H1 (cell line): ENCODE measurements around the gene SLC2A10. TPM values are rescaled to one million over a fixed set of nuclear protein-coding genes. Genes with fewer than 3 reads are reported as not detected.

Experiments
- CTCF ChIA-PET: fragments of 300-600 bp; sonication (Branson Sonifier 250); formaldehyde crosslinking; loops from one replicate; lab custom pipeline; 2021; ENCODE audit not compliant: partially characterized antibody; lab: Charles Lee
- POLR2A ChIA-PET: fragments of 300-600 bp; sonication (Branson Sonifier 250); formaldehyde crosslinking; loops from one replicate; lab custom pipeline; 2021; ENCODE audit warnings: inconsistent platforms; ENCODE audit not compliant: partially characterized antibody; lab: Charles Lee
- DNase-seq, 2 experiments: peaks; one replicate each; pipeline versions ENCODE4 v3.0.0 to v3.0.0-alpha.2; 2010 to 2022; ENCODE audit warnings: low spot score in 2 of 2, low read depth in 1 of 2, mixed read lengths in 1 of 2
- FAIRE-seq: peaks from 2 replicates; lab custom pipeline; 2011; peaks lifted over from hg19 to GRCh38; lab: Jason Lieb, UNC
- H2AFZ ChIP-seq: 2 replicates; pipeline ENCODE4 v1.8.1; 2012; ENCODE audit warnings: low read length, inconsistent platforms
- H2AK5ac ChIP-seq: 2 replicates; pipeline ENCODE4 v1.6.1; 2013; ENCODE audit warnings: low read depth, low read length
- H2BK120ac ChIP-seq: replicated peaks from 2 replicates; pipeline ENCODE3; 2013; ENCODE audit warnings: low read depth, low read length, inconsistent platforms
- H2BK12ac ChIP-seq: 2 replicates; pipeline ENCODE4 v1.6.1; 2013; ENCODE audit warnings: low read depth, low read length
- H2BK15ac ChIP-seq: 2 replicates; pipeline ENCODE4 v1.6.1; 2013; ENCODE audit warnings: low read length
- H2BK20ac ChIP-seq: 2 replicates; pipeline ENCODE4 v1.6.1; 2013; ENCODE audit warnings: low read length
- H2BK5ac ChIP-seq: 2 replicates; pipeline ENCODE4 v1.6.1; 2013; ENCODE audit warnings: low read depth, low read length
- H3K14ac ChIP-seq: 2 replicates; pipeline ENCODE4 v1.6.1; 2013; ENCODE audit warnings: inconsistent platforms; ENCODE audit not compliant: insufficient read length
- H3K18ac ChIP-seq: 2 replicates; pipeline ENCODE4 v1.6.1; 2013; ENCODE audit warnings: low read length; ENCODE audit errors: extremely low read depth
- H3K23ac ChIP-seq: 2 replicates; pipeline ENCODE4 v1.6.1; 2013; ENCODE audit warnings: inconsistent platforms; ENCODE audit not compliant: insufficient read length
- H3K23me2 ChIP-seq: 2 replicates; pipeline ENCODE4 v1.6.1; 2013; ENCODE audit warnings: low read depth, low read length
- H3K27ac ChIP-seq: 2 replicates; pipeline ENCODE4 v1.6.1; 2011; ENCODE audit warnings: low read depth, low read length, inconsistent platforms
- H3K27me3 ChIP-seq, 4 experiments: replicated peaks in 1 of 4; 1 replicate in 1 of 4; 2 replicates in 3 of 4; pipeline versions ENCODE4 v1.6.1 to v1.8.1; 2011 to 2013; ENCODE audit warnings: low read length in 3 of 4, mild to moderate bottlenecking in 3 of 4, inconsistent platforms in 2 of 4, mixed read lengths in 2 of 4, moderate library complexity in 1 of 4; ENCODE audit not compliant: control insufficient read depth in 3 of 4, insufficient read depth in 3 of 4; ENCODE audit errors: extremely low read depth in 1 of 4
- H3K36me3 ChIP-seq, 4 experiments: 2 replicates each; pipeline versions ENCODE4 v1.6.1 to v1.8.1; 2011 to 2013; ENCODE audit warnings: mild to moderate bottlenecking in 4 of 4, low read length in 3 of 4, moderate library complexity in 2 of 4, control low read depth in 1 of 4, inconsistent platforms in 1 of 4; ENCODE audit not compliant: insufficient read depth in 4 of 4, control insufficient read depth in 2 of 4
- H3K4ac ChIP-seq: replicated peaks from 2 replicates; pipeline ENCODE3; 2013; ENCODE audit warnings: low read length, low read depth, mixed read lengths, inconsistent platforms; ENCODE audit not compliant: insufficient read length
- H3K4me1 ChIP-seq, 4 experiments: replicated peaks in 1 of 4; 1 replicate in 1 of 4; 2 replicates in 3 of 4; pipeline versions ENCODE4 v1.6.1 to v1.8.1; 2011 to 2013; ENCODE audit warnings: low read length in 3 of 4, inconsistent platforms in 2 of 4, mixed read lengths in 1 of 4; ENCODE audit not compliant: insufficient read depth in 4 of 4, control insufficient read depth in 3 of 4
- H3K4me2 ChIP-seq, 2 experiments: 2 replicates each; pipeline versions ENCODE4 v1.6.1 to v1.8.1; 2011 to 2013; ENCODE audit warnings: low read depth in 2 of 2, low read length in 2 of 2, control low read depth in 1 of 2, inconsistent platforms in 1 of 2, mild to moderate bottlenecking in 1 of 2; ENCODE audit not compliant: insufficient read depth in 1 of 2
- H3K4me3 ChIP-seq, 4 experiments: fragments of 200-600, 300-600 bp in 1 of 4; sonication (generic), shearing (Covaris generic), sonication (Bioruptor Twin) in 1 of 4; 2 replicates each; pipeline versions ENCODE4 v1.5.1 to v1.8.1; 2011 to 2016; ENCODE audit warnings: low read length in 4 of 4, low read depth in 3 of 4, control low read depth in 2 of 4, inconsistent platforms in 2 of 4, mild to moderate bottlenecking in 2 of 4, mixed read lengths in 1 of 4, moderate library complexity in 1 of 4; ENCODE audit not compliant: insufficient read depth in 2 of 4; ENCODE audit errors: extremely low read depth in 1 of 4
- H3K56ac ChIP-seq: replicated peaks from 2 replicates; pipeline ENCODE3; 2013; ENCODE audit warnings: low read depth, mild to moderate bottlenecking, mixed read lengths, low read length, inconsistent platforms; ENCODE audit not compliant: insufficient read length
- H3K79me1 ChIP-seq: 2 replicates; pipeline ENCODE4 v1.6.1; 2013; ENCODE audit warnings: low read depth, low read length, control low read depth
- H3K79me2 ChIP-seq, 2 experiments: 2 replicates each; pipeline versions ENCODE4 v1.6.1 to v1.8.1; 2012 to 2013; ENCODE audit warnings: low read length in 2 of 2, mild to moderate bottlenecking in 2 of 2, inconsistent platforms in 1 of 2; ENCODE audit not compliant: insufficient read depth in 2 of 2, control insufficient read depth in 1 of 2
- H3K9ac ChIP-seq, 4 experiments: replicated peaks in 1 of 4; 1 replicate in 1 of 4; 2 replicates in 3 of 4; pipeline versions ENCODE4 v1.6.1 to v1.8.1; 2011 to 2013; ENCODE audit warnings: low read depth in 3 of 4, low read length in 3 of 4, control low read depth in 2 of 4, mild to moderate bottlenecking in 2 of 4, moderate library complexity in 2 of 4, inconsistent platforms in 1 of 4; ENCODE audit errors: extremely low read depth in 1 of 4
- H3K9me3 ChIP-seq, 2 experiments: 2 replicates each; pipeline versions ENCODE4 v1.6.1 to v1.8.1; 2012 to 2013; ENCODE audit warnings: mild to moderate bottlenecking in 2 of 2, moderate library complexity in 2 of 2, control low read depth in 1 of 2, inconsistent platforms in 1 of 2, low read depth in 1 of 2, low read length in 1 of 2, mixed read lengths in 1 of 2; ENCODE audit not compliant: insufficient read depth in 2 of 2
- H4K20me1 ChIP-seq, 2 experiments: replicated peaks in 1 of 2; 2 replicates each; pipeline versions ENCODE3 to v1.8.1; 2011 to 2013; ENCODE audit warnings: inconsistent platforms in 2 of 2, low read length in 2 of 2, mild to moderate bottlenecking in 1 of 2; ENCODE audit not compliant: insufficient read depth in 2 of 2, control insufficient read depth in 1 of 2
- H4K5ac ChIP-seq: 2 replicates; pipeline ENCODE4 v1.6.1; 2013; ENCODE audit warnings: low read length, low read depth, mixed read lengths, inconsistent platforms; ENCODE audit not compliant: insufficient read length
- H4K8ac ChIP-seq: 2 replicates; pipeline ENCODE4 v1.8.0; 2013; ENCODE audit warnings: mild to moderate bottlenecking, moderate library complexity, low read length, inconsistent platforms; ENCODE audit not compliant: insufficient read depth; ENCODE audit errors: extremely low read depth
- H4K91ac ChIP-seq: replicated peaks from 2 replicates; pipeline ENCODE3; 2013; ENCODE audit warnings: low read length, mixed read lengths, inconsistent platforms; ENCODE audit not compliant: insufficient read length
- BACH1 ChIP-seq: IDR thresholded peaks from 2 replicates; pipeline ENCODE4 v1.6.1; 2012; ENCODE audit warnings: low read length, improper control_type of control experiment
- BRCA1 ChIP-seq: IDR thresholded peaks from 2 replicates; pipeline ENCODE4 v1.6.1; 2012; ENCODE audit warnings: low read depth, low read length, improper control_type of control experiment
- FOSL1 ChIP-seq: IDR thresholded peaks from 2 replicates; pipeline ENCODE4 v1.6.1; 2011; ENCODE audit warnings: mild to moderate bottlenecking, low read depth, low read length, moderate library complexity; ENCODE audit not compliant: insufficient read depth
- GTF2F1 ChIP-seq: IDR thresholded peaks from 2 replicates; pipeline ENCODE4 v1.6.1; 2012; ENCODE audit warnings: low read depth, low read length, improper control_type of control experiment, borderline replicate concordance
- HDAC6 ChIP-seq: IDR thresholded peaks from one replicate; pipeline ENCODE4 v1.7.1; 2012; ENCODE audit warnings: low read depth, mild to moderate bottlenecking, inconsistent platforms, low read length, moderate library complexity
- SIX5 ChIP-seq: IDR thresholded peaks from 2 replicates; pipeline ENCODE4 v1.6.1; 2011; ENCODE audit warnings: mild to moderate bottlenecking, low read depth, low read length
- SP2 ChIP-seq: IDR thresholded peaks from 2 replicates; pipeline ENCODE4 v1.6.1; 2012; ENCODE audit warnings: mild to moderate bottlenecking, low read length, inconsistent platforms
- WGBS, 2 experiments: shearing (Covaris generic) in 1 of 2; methylation state at CpG; one replicate each; pipeline versions ENCODE4 v1.1.6 to v1.1.7; 2013 to 2015; ENCODE audit warnings: low lambda C conversion rate in 2 of 2, mixed read lengths in 2 of 2, inconsistent platforms in 1 of 2, low coverage in 1 of 2, missing lambda C conversion rate in 1 of 2; ENCODE audit not compliant: insufficient replicate concordance in 2 of 2, insufficient coverage in 1 of 2, insufficient read length in 1 of 2; ENCODE audit errors: extremely low coverage in 1 of 2, missing lambda C conversion rate in 1 of 2; 5-methylcytosine and 5-hydroxymethylcytosine counted together
- polyA plus RNA-seq, 7 experiments: library from polyadenylated mRNA; depleted of rRNA in 3 of 7; stranded (reverse) in 5 of 7; unstranded in 2 of 7; fragments of >200 nt in 5 of 7; fragments of 200-250 nt in 2 of 7; gene quantifications; 1 replicate in 5 of 7; 2 replicates in 1 of 7; 4 replicates in 1 of 7; pipeline versions ENCODE4 v1.2.1 to v1.2.3, GENCODE V29; 2011 to 2013; ENCODE audit warnings: missing spikeins in 2 of 7, mixed read lengths in 2 of 7
- total RNA-seq: library from RNA; stranded (reverse); fragmentation: NEBNext Ultra II Directional; extraction: Animal tissue kit (Norgen Biotek cat#: 25700); gene quantifications from 2 replicates; pipeline ENCODE4 v1.2.1, GENCODE V29; 2021

Gene SLC2A10
- total and polyA plus RNA-seq, 2 of the 8 experiments (the other 6 are each of a cell fraction or from before 2014, with no cell fraction given), result 9.0 to 9.7 TPM

DNA sequence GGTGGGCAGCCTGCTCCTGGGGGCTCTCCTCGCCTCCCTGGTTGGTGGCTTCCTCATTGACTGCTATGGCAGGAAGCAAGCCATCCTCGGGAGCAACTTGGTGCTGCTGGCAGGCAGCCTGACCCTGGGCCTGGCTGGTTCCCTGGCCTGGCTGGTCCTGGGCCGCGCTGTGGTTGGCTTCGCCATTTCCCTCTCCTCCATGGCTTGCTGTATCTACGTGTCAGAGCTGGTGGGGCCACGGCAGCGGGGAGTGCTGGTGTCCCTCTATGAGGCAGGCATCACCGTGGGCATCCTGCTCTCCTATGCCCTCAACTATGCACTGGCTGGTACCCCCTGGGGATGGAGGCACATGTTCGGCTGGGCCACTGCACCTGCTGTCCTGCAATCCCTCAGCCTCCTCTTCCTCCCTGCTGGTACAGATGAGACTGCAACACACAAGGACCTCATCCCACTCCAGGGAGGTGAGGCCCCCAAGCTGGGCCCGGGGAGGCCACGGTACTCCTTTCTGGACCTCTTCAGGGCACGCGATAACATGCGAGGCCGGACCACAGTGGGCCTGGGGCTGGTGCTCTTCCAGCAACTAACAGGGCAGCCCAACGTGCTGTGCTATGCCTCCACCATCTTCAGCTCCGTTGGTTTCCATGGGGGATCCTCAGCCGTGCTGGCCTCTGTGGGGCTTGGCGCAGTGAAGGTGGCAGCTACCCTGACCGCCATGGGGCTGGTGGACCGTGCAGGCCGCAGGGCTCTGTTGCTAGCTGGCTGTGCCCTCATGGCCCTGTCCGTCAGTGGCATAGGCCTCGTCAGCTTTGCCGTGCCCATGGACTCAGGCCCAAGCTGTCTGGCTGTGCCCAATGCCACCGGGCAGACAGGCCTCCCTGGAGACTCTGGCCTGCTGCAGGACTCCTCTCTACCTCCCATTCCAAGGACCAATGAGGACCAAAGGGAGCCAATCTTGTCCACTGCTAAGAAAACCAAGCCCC, 16.0 kb downstream of the SLC2A10 start:
- H2BK120ac ChIP-seq, result no peak overlapping the region
- H2BK20ac ChIP-seq, result no peak overlapping the region
- no peaks in the 10 kb centered on the region for H3K79me2 ChIP-seq
- DNase-seq, result no peak
- H3K36me3 ChIP-seq, result peaks cover 0 to under 1% (median 0%) of the 10 kb centered on the region in 4 experiments; a peak in 1 of 8 replicates
- no peak overlapping the region for H2BK5ac ChIP-seq
- no peak overlapping the region for H2AK5ac ChIP-seq
- H3K23ac ChIP-seq, result no peak overlapping the region
- H2BK12ac ChIP-seq, result no peak overlapping the region
- H4K91ac ChIP-seq, result no peak overlapping the region
- ChIA-PET POLR2A (interaction anchor here (1.0 to 1.3 kb wide), 3 partner anchors 12 to 14 kb away, joined by 3 to 4 read pairs (median 4); no protein-coding TSS in a partner anchor), CTCF (interaction anchor here (0.6 to 2.7 kb wide), 3 partner anchors 17 to 46 kb away, joined by 4 to 8 read pairs (median 6); no protein-coding TSS in a partner anchor)
- peaks cover 0 to 4% of the 10 kb centered on the region in 2 experiments for H4K20me1 ChIP-seq
- H3K27ac ChIP-seq, result no peak overlapping the region
- no peak overlapping the region for H3K14ac ChIP-seq
- TF ChIP-seq HDAC6, result no peak
- no peak for TF ChIP-seq SP2
- no peak for TF ChIP-seq GTF2F1
- no peak for TF ChIP-seq BRCA1
- TF ChIP-seq BACH1, result no peak
- no peak for TF ChIP-seq SIX5
- TF ChIP-seq FOSL1, result no peak
- no peak overlapping the region for H3K56ac ChIP-seq
- no peak overlapping the region for H3K18ac ChIP-seq
- no peaks in the 10 kb centered on the region for H3K79me1 ChIP-seq
- H2AFZ ChIP-seq, result no peak overlapping the region
- FAIRE-seq, result no peak
- no peaks in the 10 kb centered on the region for H3K4me1 ChIP-seq
- H3K4me2 ChIP-seq, result no peak overlapping the region
- no peak overlapping the region for H2BK15ac ChIP-seq
- no peak overlapping the region for H3K4ac ChIP-seq
- no peak overlapping the region for H3K9ac ChIP-seq
- no peaks in the 10 kb centered on the region; a peak in 1 of 7 replicates for H3K27me3 ChIP-seq
- H4K8ac ChIP-seq, result peak overlapping the region; percentile 66
- H3K23me2 ChIP-seq, result peaks cover 8% of the 10 kb centered on the region; the same call in 1 of the 2 replicates
- H3K4me3 ChIP-seq, result no peak overlapping the region
- no peak overlapping the region for H4K5ac ChIP-seq
- peaks cover 5 to 10% of the 10 kb centered on the region in 2 experiments; a peak in 1 of 4 replicates for H3K9me3 ChIP-seq
- 88% methylated on average over 26 of the region's 27 CpGs; no CpG with 5 or more reads in 1 of the 2 experiments for WGBS, 2 experiments
